Small intestine (tissue), 7 donors: ENCODE data around the gene CBX8. TPM values are rescaled to one million over a fixed set of nuclear protein-coding genes. Genes with fewer than 3 reads are reported as not detected.

Experiments used
- DNase-seq, 2 donors: peaks; one replicate each; pipeline versions ENCODE4 v3.0.0 to v3.0.0-alpha.2; 2013
- FAIRE-seq: peaks from 2 replicates; lab custom pipeline; 2012; peaks lifted over from hg19 to GRCh38; lab: Jason Lieb, UNC
- H3K27ac ChIP-seq, 3 donors: one replicate each; pipeline ENCODE4 v1.5.1; 2013; ENCODE audit warnings: low read length in 2 of 3, mild to moderate bottlenecking in 2 of 3, control low read depth in 1 of 3, inconsistent platforms in 1 of 3, low read depth in 1 of 3, moderate library complexity in 1 of 3
- H3K27me3 ChIP-seq, 3 donors: one replicate each; pipeline ENCODE4 v1.6.1; 2013; ENCODE audit warnings: low read length in 3 of 3, inconsistent platforms in 1 of 3; ENCODE audit not compliant: control insufficient read depth in 3 of 3, insufficient read depth in 3 of 3
- H3K36me3 ChIP-seq, 3 donors: one replicate each; pipeline ENCODE4 v1.6.1; 2013; ENCODE audit warnings: low read length in 3 of 3, inconsistent platforms in 1 of 3, low read depth in 1 of 3, mild to moderate bottlenecking in 1 of 3, moderate library complexity in 1 of 3; ENCODE audit not compliant: control insufficient read depth in 3 of 3, insufficient read depth in 2 of 3
- H3K4me1 ChIP-seq, 3 donors: one replicate each; pipeline ENCODE4 v1.6.1; 2013; ENCODE audit warnings: low read length in 2 of 3, inconsistent platforms in 1 of 3, low read depth in 1 of 3, mild to moderate bottlenecking in 1 of 3, moderate library complexity in 1 of 3; ENCODE audit not compliant: control insufficient read depth in 3 of 3, insufficient read depth in 2 of 3
- H3K4me3 ChIP-seq, 3 donors: one replicate each; pipeline ENCODE4 v1.5.1; 2013; ENCODE audit warnings: low read length in 3 of 3, control low read depth in 1 of 3, inconsistent platforms in 1 of 3, low read depth in 1 of 3, mild to moderate bottlenecking in 1 of 3, moderate library complexity in 1 of 3
- H3K9me3 ChIP-seq, 2 donors: one replicate each; pipeline ENCODE4 v1.6.1; 2013; ENCODE audit warnings: low read depth in 1 of 2, low read length in 1 of 2; ENCODE audit not compliant: control insufficient read depth in 2 of 2, insufficient read depth in 1 of 2
- WGBS, 3 donors: extraction: QIAGEN DNeasy Blood & Tissue Kit; methylation state at CpG; one replicate each; pipeline ENCODE4 v1.1.7; 2013; 5-methylcytosine and 5-hydroxymethylcytosine counted together
- polyA plus RNA-seq, 4 donors: library from polyadenylated mRNA; stranded (reverse) in 3 of 4; unstranded in 1 of 4; fragments of 200-250 nt in 3 of 4; fragments of 120-200 nt in 1 of 4; gene quantifications; one replicate each; pipeline versions ENCODE4 v1.2.1 to v1.2.3, GENCODE V29; 2013
- donor health status: healthy with polysubstance abuse.
- donor health status: control.
- donor health status: control.
- donor health status: Bipolar disorder and iron deficiency.
- donor health status: healthy.

Gene CBX8
- polyA plus RNA-seq, 4 donors = 2.7 to 10.0 (median 5.3) TPM

- peaks cover 2 to 51% (median 5%) of the 10 kb centered on the region in 3 donors for H3K4me1 ChIP-seq
- peaks cover 0 to 34% (median 0%) of the 10 kb centered on the region in 3 donors for H3K36me3 ChIP-seq
- no peak overlapping the region for H3K27ac ChIP-seq
- H3K9me3 ChIP-seq = peaks cover 0 to 4% of the 10 kb centered on the region in 2 donors
- peaks cover 22 to 64% (median 40%) of the 10 kb centered on the region in 3 donors for H3K27me3 ChIP-seq
- no peak overlapping the region for H3K4me3 ChIP-seq
- FAIRE-seq = no peak
- DNase-seq = peak in 1 of 2 donors; percentile 21
- 1 to 6% (median 4%) methylated on average over 26 of the region's 26 CpGs for WGBS, 3 donors
Observed at GRCh38 chr17:79791735-79792161, 5.1 kb downstream of the CBX8 start.

- WGBS, 3 donors = 6 to 11% (median 7%) methylated on average over 58 to 68 of the region's 68 CpGs
- DNase-seq = peak in 1 of 2 donors; percentile 55
- H3K27ac ChIP-seq = no peak overlapping the region
- H3K4me3 ChIP-seq = no peak overlapping the region
- H3K27me3 ChIP-seq = peaks cover 23 to 64% (median 41%) of the 10 kb centered on the region in 3 donors
- H3K36me3 ChIP-seq = peaks cover 0 to 40% (median 0%) of the 10 kb centered on the region in 3 donors
- no peak for FAIRE-seq
- peaks cover 2 to 47% (median 4%) of the 10 kb centered on the region in 3 donors for H3K4me1 ChIP-seq
- H3K9me3 ChIP-seq = peaks cover 0 to 4% of the 10 kb centered on the region in 2 donors
Observed at GRCh38 chr17:79790805-79791734, 5.8 kb downstream of the CBX8 start.

- 7 to 12% (median 7%) methylated on average over 46 to 74 of the region's 74 CpGs for WGBS, 3 donors
- DNase-seq (peak in 1 of 2 donors; percentile 70), FAIRE-seq (no peak)
- Histone ChIP-seq H3K27ac (no peak overlapping the region), H3K9me3 (peaks cover 0 to 4% of the 10 kb centered on the region in 2 donors), H3K4me3 (no peak overlapping the region), H3K36me3 (peaks cover 0 to 42% (median 0%) of the 10 kb centered on the region in 3 donors), H3K4me1 (peaks cover 0 to 40% (median 2%) of the 10 kb centered on the region in 3 donors), H3K27me3 (peaks cover 23 to 64% (median 43%) of the 10 kb centered on the region in 3 donors)
Observed at GRCh38 chr17:79789943-79790804, 6.7 kb downstream of the CBX8 start.

GRCh38 chr17:79788989-79789942 is 7.6 kb downstream of the CBX8 start:
- Histone ChIP-seq H3K27me3 (peaks cover 23 to 64% (median 43%) of the 10 kb centered on the region in 3 donors), H3K9me3 (peaks cover 0 to 4% of the 10 kb centered on the region in 2 donors), H3K4me1 (peaks cover 0 to 33% (median 2%) of the 10 kb centered on the region in 3 donors), H3K36me3 (peaks cover 0 to 42% (median 0%) of the 10 kb centered on the region in 3 donors), H3K4me3 (no peak overlapping the region), H3K27ac (no peak overlapping the region)
- FAIRE-seq (no peak), DNase-seq (no peak)
- 26 to 39% (median 32%) methylated on average over 43 to 52 of the region's 52 CpGs for WGBS, 3 donors

- no peak overlapping the region for H3K27ac ChIP-seq
- no peak overlapping the region for H3K4me3 ChIP-seq
- H3K9me3 ChIP-seq = peaks cover 0 to 4% of the 10 kb centered on the region in 2 donors
- H3K4me1 ChIP-seq = peaks cover 0 to 27% (median 2%) of the 10 kb centered on the region in 3 donors
- DNase-seq = no peak
- peaks cover 0 to 42% (median 0%) of the 10 kb centered on the region in 3 donors for H3K36me3 ChIP-seq
- FAIRE-seq = no peak
- 51 to 77% (median 57%) methylated on average over 5 of the region's 5 CpGs for WGBS, 3 donors
- H3K27me3 ChIP-seq = peaks cover 23 to 57% (median 42%) of the 10 kb centered on the region in 3 donors
Observed at GRCh38 chr17:79788455-79788854, 8.4 kb downstream of the CBX8 start.

- 73 to 88% (median 78%) methylated on average over 12 of the region's 12 CpGs for WGBS, 3 donors
- FAIRE-seq = no peak
- no peak for DNase-seq
Observed at GRCh38 chr17:79786930-79787643, 9.8 kb downstream of the CBX8 start.

More at GRCh38 chr17:79786930-79787643, 9.8 kb downstream of the CBX8 start:
- H3K27me3 ChIP-seq = peaks cover 23 to 43% (median 38%) of the 10 kb centered on the region in 3 donors
- H3K4me3 ChIP-seq = no peak overlapping the region
- peaks cover 0 to 52% (median 0%) of the 10 kb centered on the region in 3 donors for H3K36me3 ChIP-seq
- H3K27ac ChIP-seq = no peak overlapping the region
- peaks cover 0 to 4% of the 10 kb centered on the region in 2 donors for H3K9me3 ChIP-seq
- peaks cover 0 to 18% (median 2%) of the 10 kb centered on the region in 3 donors for H3K4me1 ChIP-seq
